A172 (cell line): ENCODE results near the gene PDCL2. TPM values are rescaled to one million over a fixed set of nuclear protein-coding genes. Genes with fewer than 3 reads are reported as not detected.
"Not testable (repeated sequence)": the region's sequence is repeated elsewhere in the genome, so short reads cannot be mapped to it uniquely, and the experiment has no call there.

ENCODE experiments used
- DNase-seq: peaks from one replicate; pipeline ENCODE4 v3.0.0-alpha.2; 2015; ENCODE audit warnings: low spot score
- total RNA-seq: library from RNA; depleted of rRNA; stranded (reverse); fragments of >200 nt; shearing (Covaris generic); gene quantifications from 2 replicates; pipeline ENCODE4 v1.2.3, GENCODE V29; 2014; rRNA removed

The PDCL2 gene
- total RNA-seq = 2.9 TPM in 1 of 2 replicates, not detected in the other

- no peak for DNase-seq
Observed at GRCh38 chr4:55592014-55592413, at the start of gene PDCL2. TSS of gene PDCL2 (minus strand) at chr4:55592245. CDS start at chr4:55592109, 136 bp downstream.

GRCh38 chr4:55637272-55637820, 45.3 kb upstream of the PDCL2 start:
- DNase-seq = no peak

- DNase-seq = no peak
Observed at GRCh38 chr4:55636656-55636999, 44.6 kb upstream of the PDCL2 start.

- DNase-seq = peak; percentile 38
Observed at GRCh38 chr4:55635741-55636655, 44.0 kb upstream of the PDCL2 start, which contains the start of gene NMU. TSS of gene NMU (minus strand) at chr4:55636298. CDS start at chr4:55636192, 106 bp downstream.

DNA sequence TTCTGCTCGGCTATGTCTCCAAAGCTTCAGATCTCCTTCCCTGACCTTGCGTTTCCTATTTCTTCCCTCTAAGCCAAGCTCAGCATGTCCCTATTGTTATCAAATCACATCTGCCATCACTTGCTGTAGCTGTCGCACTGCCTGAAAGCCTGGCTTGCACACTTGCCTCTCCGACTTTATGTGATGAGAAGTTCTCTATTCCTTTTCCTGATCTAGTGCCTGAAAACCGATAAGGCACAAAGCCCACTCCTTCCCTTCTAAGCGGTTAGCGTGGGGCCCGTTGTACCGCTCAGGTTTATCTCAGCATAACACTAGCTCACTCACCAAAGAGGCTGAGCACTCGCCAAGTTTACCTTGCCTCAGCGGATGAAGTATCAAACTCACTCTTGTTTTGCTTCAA, 43.2 kb upstream of the PDCL2 start:
- no peak for DNase-seq

- no peak for DNase-seq
Observed at GRCh38 chr4:55634417-55635128, 42.5 kb upstream of the PDCL2 start.

DNA sequence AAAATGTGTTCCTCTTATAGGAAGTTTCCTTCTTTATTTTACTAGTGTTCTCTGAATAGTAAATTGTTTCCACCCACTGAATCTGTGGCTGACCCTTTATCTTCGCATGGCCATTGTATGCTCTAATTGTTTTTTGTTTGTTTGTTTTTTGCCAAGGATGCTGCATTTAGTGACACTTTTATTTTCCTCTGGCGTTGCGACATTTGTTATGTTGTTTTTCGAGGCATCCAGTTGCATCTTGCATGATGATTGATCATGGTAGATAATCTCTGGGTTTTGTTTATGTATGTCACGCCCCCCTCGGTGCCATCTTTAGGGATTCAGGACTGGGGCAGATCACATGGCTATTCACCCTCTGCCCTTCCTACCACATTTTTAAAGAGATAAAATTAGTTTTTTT, 41.9 kb upstream of the PDCL2 start:
- no peak for DNase-seq

- DNase-seq = no peak
Observed at GRCh38 chr4:55625835-55626234, 33.8 kb upstream of the PDCL2 start.

DNA sequence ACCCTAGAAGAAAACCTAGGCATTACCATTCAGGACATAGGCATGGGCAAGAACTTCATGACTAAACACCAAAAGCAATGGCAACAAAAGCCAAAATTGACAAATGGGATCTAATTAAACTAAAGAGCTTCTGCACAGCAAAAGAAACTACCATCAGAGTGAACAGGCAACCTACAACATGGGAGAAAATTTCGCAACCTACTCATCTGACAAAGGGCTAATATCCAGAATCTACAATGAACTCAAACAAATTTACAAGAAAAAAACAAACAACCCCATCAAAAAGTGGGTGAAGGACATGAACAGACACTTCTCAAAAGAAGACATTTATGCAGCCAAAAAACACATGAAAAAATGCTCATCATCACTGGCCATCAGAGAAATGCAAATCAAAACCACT, 32.0 kb upstream of the PDCL2 start:
- not testable (repeated sequence) for DNase-seq

- no peak for DNase-seq
Observed at GRCh38 chr4:55618546-55619143, 26.6 kb upstream of the PDCL2 start.

DNA sequence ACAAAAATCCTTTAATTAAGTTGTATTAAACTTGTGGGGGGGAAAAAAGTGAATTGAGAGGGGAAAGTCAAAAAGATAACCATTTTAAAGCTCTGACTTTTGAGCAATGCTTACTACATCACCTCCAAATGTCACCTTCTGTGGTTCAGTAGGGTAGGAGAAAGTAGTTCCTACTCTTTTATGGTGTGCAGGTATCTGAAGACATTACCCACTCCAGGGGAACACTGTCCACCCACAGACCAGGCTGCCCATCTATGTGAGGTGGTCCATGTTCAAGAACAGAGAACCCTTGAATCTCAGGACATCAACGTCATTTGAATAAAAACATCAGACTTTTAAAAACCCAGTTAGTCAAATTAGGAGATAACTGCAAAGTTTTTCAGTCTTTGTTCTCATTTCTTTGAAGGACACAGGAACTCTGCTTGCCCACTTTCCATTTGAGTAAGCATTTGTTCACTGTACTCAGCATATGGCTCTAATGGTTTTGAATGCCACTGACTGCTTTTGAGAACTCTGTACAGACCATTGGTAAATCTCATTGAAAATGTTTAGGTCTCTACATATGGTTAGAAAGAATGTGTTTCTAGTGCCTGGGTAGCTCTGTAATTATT, 25.6 kb upstream of the PDCL2 start:
- DNase-seq = no peak

DNA sequence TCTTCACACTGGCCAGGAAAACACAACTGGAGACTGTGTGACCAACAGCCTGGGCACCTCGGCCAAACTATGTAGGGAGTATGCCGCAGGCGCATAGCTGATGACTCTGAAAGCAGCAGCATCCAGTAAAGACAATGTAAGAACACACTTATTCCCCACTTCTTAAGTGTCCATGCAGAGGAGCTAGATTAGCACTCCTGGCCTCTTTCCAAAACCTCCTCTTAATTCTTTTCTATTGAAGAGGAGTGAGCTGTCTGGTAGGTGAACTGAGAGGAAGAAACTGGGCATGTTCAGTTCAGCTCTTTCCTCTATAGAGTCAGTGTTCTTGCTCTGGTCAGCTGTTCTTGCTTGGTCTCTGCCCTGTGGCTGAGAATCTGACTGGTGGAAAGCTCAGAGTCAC, 23.0 kb upstream of the PDCL2 start:
- DNase-seq = no peak

DNA sequence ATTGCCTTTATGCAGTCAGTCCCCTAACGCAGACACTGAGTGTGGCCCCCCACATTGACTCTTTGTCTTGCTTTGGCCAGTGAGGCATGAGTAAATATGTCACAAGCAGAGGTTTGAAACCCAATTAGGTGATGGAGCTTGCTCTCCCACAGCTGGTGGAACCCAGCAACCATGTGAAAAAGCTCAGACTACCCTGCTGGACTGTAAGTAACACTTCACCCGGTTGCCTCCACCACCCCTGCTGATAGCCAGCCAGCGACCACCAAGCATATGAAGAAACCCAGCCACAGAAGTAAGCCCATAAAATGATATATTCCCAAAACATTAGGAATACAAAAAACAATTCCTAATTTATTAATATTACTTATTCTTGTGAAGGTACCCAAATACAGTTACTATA, 21.6 kb upstream of the PDCL2 start:
- DNase-seq = no peak

GRCh38 chr4:55612341-55612740, 20.3 kb upstream of the PDCL2 start:
- DNase-seq = no peak

DNA sequence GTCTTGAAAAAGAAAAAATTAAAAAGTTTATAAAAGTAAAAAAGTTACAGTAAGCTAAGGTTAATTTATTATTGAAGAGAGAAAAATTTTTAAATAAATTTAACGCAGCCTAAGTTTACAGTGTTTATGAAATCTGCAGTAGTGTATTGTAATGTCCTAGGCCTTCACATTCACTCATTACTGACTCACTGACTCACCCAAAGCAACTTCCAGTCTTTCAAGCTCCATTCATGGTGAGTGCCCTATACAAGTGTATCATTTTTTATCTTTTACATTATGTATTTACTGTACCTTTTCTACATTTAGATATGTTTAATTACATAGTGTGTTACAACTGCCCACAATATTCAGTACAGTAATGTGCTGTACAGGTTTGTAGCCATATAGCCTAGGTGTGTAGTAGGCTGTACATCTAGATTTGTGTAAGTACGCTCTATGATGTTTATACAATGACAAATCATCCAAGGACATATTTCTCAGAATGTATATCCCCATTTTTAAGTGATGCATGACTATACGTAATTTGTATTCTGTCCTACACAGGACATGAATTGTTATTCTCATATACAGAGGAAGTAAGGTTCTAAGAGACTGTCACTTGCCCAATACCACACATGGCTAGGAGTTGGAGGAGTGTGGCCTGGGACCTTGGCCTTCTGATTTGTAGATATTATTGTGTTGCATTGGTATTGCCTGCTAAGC, 19.5 kb upstream of the PDCL2 start:
- DNase-seq = no peak

DNA sequence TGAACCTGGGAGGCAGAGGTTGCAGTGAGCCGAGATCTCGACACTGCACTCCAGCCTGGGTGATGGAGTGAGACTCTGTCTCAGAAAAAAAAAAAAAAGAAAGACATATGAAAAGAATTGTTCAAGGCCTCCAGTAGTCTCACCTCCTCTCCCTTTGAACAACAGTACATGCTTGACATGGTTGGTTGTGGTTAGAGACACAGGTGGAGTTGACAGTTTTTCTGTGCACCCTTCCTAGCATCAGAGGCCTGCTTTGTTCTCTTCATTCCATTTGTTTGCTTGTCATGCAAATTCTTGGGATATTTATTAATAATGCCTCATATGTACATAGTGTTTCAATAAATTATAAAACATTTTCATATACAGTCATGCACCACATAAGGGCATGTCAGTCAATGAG, 18.3 kb upstream of the PDCL2 start:
- DNase-seq = no peak

DNA sequence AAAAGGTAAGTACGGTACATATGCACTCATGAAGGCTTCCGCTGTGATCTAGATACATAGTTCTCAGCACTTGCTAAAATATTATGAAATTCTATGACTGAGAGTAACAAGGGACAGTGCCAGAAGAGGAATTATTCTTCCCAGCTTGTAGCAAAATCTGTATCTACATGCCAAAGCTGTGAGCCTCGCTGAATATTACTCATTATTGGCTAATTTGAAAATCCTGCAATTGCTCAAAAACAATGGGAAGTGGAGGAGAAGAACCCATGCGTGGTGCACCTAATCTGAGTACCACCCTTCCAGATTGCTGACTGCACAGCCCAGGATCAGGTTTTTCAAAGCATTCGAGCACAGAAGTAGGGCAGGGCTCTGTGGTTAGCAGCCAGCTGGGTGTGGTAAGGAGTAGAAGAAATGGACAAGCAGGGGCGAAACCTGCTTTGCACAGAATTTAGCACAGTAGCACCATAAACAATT, 17.4 kb upstream of the PDCL2 start:
- DNase-seq = no peak

GRCh38 chr4:55608591-55608990, 16.5 kb upstream of the PDCL2 start:
- DNase-seq = no peak

GRCh38 chr4:55604996-55605395, 13.0 kb upstream of the PDCL2 start:
- no peak for DNase-seq

DNA sequence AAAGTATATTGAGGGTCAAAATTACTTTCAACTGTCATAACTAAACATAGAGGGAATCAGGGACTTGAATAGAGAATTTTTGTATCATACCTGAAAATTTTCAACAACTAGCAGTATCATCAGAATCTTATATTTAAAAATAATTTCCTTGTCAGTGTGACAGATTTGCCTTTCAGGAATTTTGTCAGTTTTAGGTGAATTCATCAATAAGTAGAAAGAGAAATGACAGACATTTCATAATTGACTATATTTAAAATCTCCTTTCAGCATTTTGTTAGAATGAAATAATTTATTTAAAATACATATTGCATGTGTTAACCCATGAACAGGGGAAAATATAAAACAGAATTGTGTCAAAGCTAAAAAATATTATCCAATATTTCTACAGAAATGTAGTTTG, 8.6 kb upstream of the PDCL2 start:
- no peak for DNase-seq

- DNase-seq = no peak
Observed at GRCh38 chr4:55598641-55599040, 6.6 kb upstream of the PDCL2 start.
